H1 (cell line): ENCODE data around the gene JPT1. TPM values are rescaled to one million over a fixed set of nuclear protein-coding genes. Genes with fewer than 3 reads are reported as not detected.
A peak's percentile ranks its signal among the peaks of the same experiment; 100 is the strongest.

Experiments
- CTCF ChIA-PET: fragments of 300-600 bp; sonication (Branson Sonifier 250); formaldehyde crosslinking; loops from one replicate; lab custom pipeline; 2021; ENCODE audit not compliant: partially characterized antibody; lab: Charles Lee
- POLR2A ChIA-PET: fragments of 300-600 bp; sonication (Branson Sonifier 250); formaldehyde crosslinking; loops from one replicate; lab custom pipeline; 2021; ENCODE audit warnings: inconsistent platforms; ENCODE audit not compliant: partially characterized antibody; lab: Charles Lee
- DNase-seq, 2 experiments: peaks; one replicate each; pipeline versions ENCODE4 v3.0.0 to v3.0.0-alpha.2; 2010 to 2022; ENCODE audit warnings: low spot score in 2 of 2, low read depth in 1 of 2, mixed read lengths in 1 of 2
- FAIRE-seq: peaks from 2 replicates; lab custom pipeline; 2011; peaks lifted over from hg19 to GRCh38; lab: Jason Lieb, UNC
- H2AFZ ChIP-seq: 2 replicates; pipeline ENCODE4 v1.8.1; 2012; ENCODE audit warnings: low read length, inconsistent platforms
- H2AK5ac ChIP-seq: 2 replicates; pipeline ENCODE4 v1.6.1; 2013; ENCODE audit warnings: low read depth, low read length
- H2BK120ac ChIP-seq: replicated peaks from 2 replicates; pipeline ENCODE3; 2013; ENCODE audit warnings: low read depth, low read length, inconsistent platforms
- H2BK12ac ChIP-seq: 2 replicates; pipeline ENCODE4 v1.6.1; 2013; ENCODE audit warnings: low read depth, low read length
- H2BK15ac ChIP-seq: 2 replicates; pipeline ENCODE4 v1.6.1; 2013; ENCODE audit warnings: low read length
- H2BK20ac ChIP-seq: 2 replicates; pipeline ENCODE4 v1.6.1; 2013; ENCODE audit warnings: low read length
- H2BK5ac ChIP-seq: 2 replicates; pipeline ENCODE4 v1.6.1; 2013; ENCODE audit warnings: low read depth, low read length
- H3K14ac ChIP-seq: 2 replicates; pipeline ENCODE4 v1.6.1; 2013; ENCODE audit warnings: inconsistent platforms; ENCODE audit not compliant: insufficient read length
- H3K18ac ChIP-seq: 2 replicates; pipeline ENCODE4 v1.6.1; 2013; ENCODE audit warnings: low read length; ENCODE audit errors: extremely low read depth
- H3K23ac ChIP-seq: 2 replicates; pipeline ENCODE4 v1.6.1; 2013; ENCODE audit warnings: inconsistent platforms; ENCODE audit not compliant: insufficient read length
- H3K23me2 ChIP-seq: 2 replicates; pipeline ENCODE4 v1.6.1; 2013; ENCODE audit warnings: low read depth, low read length
- H3K27ac ChIP-seq: 2 replicates; pipeline ENCODE4 v1.6.1; 2011; ENCODE audit warnings: low read depth, low read length, inconsistent platforms
- H3K27me3 ChIP-seq, 4 experiments: replicated peaks in 1 of 4; 1 replicate in 1 of 4; 2 replicates in 3 of 4; pipeline versions ENCODE4 v1.6.1 to v1.8.1; 2011 to 2013; ENCODE audit warnings: low read length in 3 of 4, mild to moderate bottlenecking in 3 of 4, inconsistent platforms in 2 of 4, mixed read lengths in 2 of 4, moderate library complexity in 1 of 4; ENCODE audit not compliant: control insufficient read depth in 3 of 4, insufficient read depth in 3 of 4; ENCODE audit errors: extremely low read depth in 1 of 4
- H3K36me3 ChIP-seq, 4 experiments: 2 replicates each; pipeline versions ENCODE4 v1.6.1 to v1.8.1; 2011 to 2013; ENCODE audit warnings: mild to moderate bottlenecking in 4 of 4, low read length in 3 of 4, moderate library complexity in 2 of 4, control low read depth in 1 of 4, inconsistent platforms in 1 of 4; ENCODE audit not compliant: insufficient read depth in 4 of 4, control insufficient read depth in 2 of 4
- H3K4ac ChIP-seq: replicated peaks from 2 replicates; pipeline ENCODE3; 2013; ENCODE audit warnings: low read length, low read depth, mixed read lengths, inconsistent platforms; ENCODE audit not compliant: insufficient read length
- H3K4me1 ChIP-seq, 4 experiments: replicated peaks in 1 of 4; 1 replicate in 1 of 4; 2 replicates in 3 of 4; pipeline versions ENCODE4 v1.6.1 to v1.8.1; 2011 to 2013; ENCODE audit warnings: low read length in 3 of 4, inconsistent platforms in 2 of 4, mixed read lengths in 1 of 4; ENCODE audit not compliant: insufficient read depth in 4 of 4, control insufficient read depth in 3 of 4
- H3K4me2 ChIP-seq, 2 experiments: 2 replicates each; pipeline versions ENCODE4 v1.6.1 to v1.8.1; 2011 to 2013; ENCODE audit warnings: low read depth in 2 of 2, low read length in 2 of 2, control low read depth in 1 of 2, inconsistent platforms in 1 of 2, mild to moderate bottlenecking in 1 of 2; ENCODE audit not compliant: insufficient read depth in 1 of 2
- H3K4me3 ChIP-seq, 4 experiments: fragments of 200-600, 300-600 bp in 1 of 4; sonication (generic), shearing (Covaris generic), sonication (Bioruptor Twin) in 1 of 4; 2 replicates each; pipeline versions ENCODE4 v1.5.1 to v1.8.1; 2011 to 2016; ENCODE audit warnings: low read length in 4 of 4, low read depth in 3 of 4, control low read depth in 2 of 4, inconsistent platforms in 2 of 4, mild to moderate bottlenecking in 2 of 4, mixed read lengths in 1 of 4, moderate library complexity in 1 of 4; ENCODE audit not compliant: insufficient read depth in 2 of 4; ENCODE audit errors: extremely low read depth in 1 of 4
- H3K56ac ChIP-seq: replicated peaks from 2 replicates; pipeline ENCODE3; 2013; ENCODE audit warnings: low read depth, mild to moderate bottlenecking, mixed read lengths, low read length, inconsistent platforms; ENCODE audit not compliant: insufficient read length
- H3K79me1 ChIP-seq: 2 replicates; pipeline ENCODE4 v1.6.1; 2013; ENCODE audit warnings: low read depth, low read length, control low read depth
- H3K79me2 ChIP-seq, 2 experiments: 2 replicates each; pipeline versions ENCODE4 v1.6.1 to v1.8.1; 2012 to 2013; ENCODE audit warnings: low read length in 2 of 2, mild to moderate bottlenecking in 2 of 2, inconsistent platforms in 1 of 2; ENCODE audit not compliant: insufficient read depth in 2 of 2, control insufficient read depth in 1 of 2
- H3K9ac ChIP-seq, 4 experiments: replicated peaks in 1 of 4; 1 replicate in 1 of 4; 2 replicates in 3 of 4; pipeline versions ENCODE4 v1.6.1 to v1.8.1; 2011 to 2013; ENCODE audit warnings: low read depth in 3 of 4, low read length in 3 of 4, control low read depth in 2 of 4, mild to moderate bottlenecking in 2 of 4, moderate library complexity in 2 of 4, inconsistent platforms in 1 of 4; ENCODE audit errors: extremely low read depth in 1 of 4
- H3K9me3 ChIP-seq, 2 experiments: 2 replicates each; pipeline versions ENCODE4 v1.6.1 to v1.8.1; 2012 to 2013; ENCODE audit warnings: mild to moderate bottlenecking in 2 of 2, moderate library complexity in 2 of 2, control low read depth in 1 of 2, inconsistent platforms in 1 of 2, low read depth in 1 of 2, low read length in 1 of 2, mixed read lengths in 1 of 2; ENCODE audit not compliant: insufficient read depth in 2 of 2
- H4K20me1 ChIP-seq, 2 experiments: replicated peaks in 1 of 2; 2 replicates each; pipeline versions ENCODE3 to v1.8.1; 2011 to 2013; ENCODE audit warnings: inconsistent platforms in 2 of 2, low read length in 2 of 2, mild to moderate bottlenecking in 1 of 2; ENCODE audit not compliant: insufficient read depth in 2 of 2, control insufficient read depth in 1 of 2
- H4K5ac ChIP-seq: 2 replicates; pipeline ENCODE4 v1.6.1; 2013; ENCODE audit warnings: low read length, low read depth, mixed read lengths, inconsistent platforms; ENCODE audit not compliant: insufficient read length
- H4K8ac ChIP-seq: 2 replicates; pipeline ENCODE4 v1.8.0; 2013; ENCODE audit warnings: mild to moderate bottlenecking, moderate library complexity, low read length, inconsistent platforms; ENCODE audit not compliant: insufficient read depth; ENCODE audit errors: extremely low read depth
- H4K91ac ChIP-seq: replicated peaks from 2 replicates; pipeline ENCODE3; 2013; ENCODE audit warnings: low read length, mixed read lengths, inconsistent platforms; ENCODE audit not compliant: insufficient read length
- HDAC2 ChIP-seq, 2 experiments: fragments of 300-600 bp in 1 of 2; sonication (generic) in 1 of 2; IDR thresholded peaks; 2 replicates each; pipeline ENCODE4 v1.6.1; 2011 to 2012; ENCODE audit warnings: low read depth in 2 of 2, low read length in 2 of 2, mild to moderate bottlenecking in 2 of 2, moderate library complexity in 2 of 2, borderline replicate concordance in 1 of 2, inconsistent platforms in 1 of 2
- JUN ChIP-seq: IDR thresholded peaks from 2 replicates; pipeline ENCODE4 v1.6.1; 2011; ENCODE audit warnings: low read depth, mild to moderate bottlenecking, improper control_type of control experiment, low read length
- MAX ChIP-seq: IDR thresholded peaks from 2 replicates; pipeline ENCODE4 v1.6.1; 2012; ENCODE audit warnings: inconsistent platforms
- RXRA ChIP-seq: IDR thresholded peaks from 2 replicates; pipeline ENCODE4 v1.6.1; 2011; ENCODE audit warnings: low read depth, mild to moderate bottlenecking, low read length, moderate library complexity; ENCODE audit not compliant: insufficient read depth
- ZNF274 ChIP-seq: IDR thresholded peaks from 2 replicates; pipeline ENCODE4 v1.7.0; 2012; ENCODE audit warnings: low read length, borderline replicate concordance; ENCODE audit errors: extremely low read depth
- WGBS, 2 experiments: shearing (Covaris generic) in 1 of 2; methylation state at CpG; one replicate each; pipeline versions ENCODE4 v1.1.6 to v1.1.7; 2013 to 2015; ENCODE audit warnings: low lambda C conversion rate in 2 of 2, mixed read lengths in 2 of 2, inconsistent platforms in 1 of 2, low coverage in 1 of 2, missing lambda C conversion rate in 1 of 2; ENCODE audit not compliant: insufficient replicate concordance in 2 of 2, insufficient coverage in 1 of 2, insufficient read length in 1 of 2; ENCODE audit errors: extremely low coverage in 1 of 2, missing lambda C conversion rate in 1 of 2; 5-methylcytosine and 5-hydroxymethylcytosine counted together
- polyA plus RNA-seq, 7 experiments: library from polyadenylated mRNA; depleted of rRNA in 3 of 7; stranded (reverse) in 5 of 7; unstranded in 2 of 7; fragments of >200 nt in 5 of 7; fragments of 200-250 nt in 2 of 7; gene quantifications; 1 replicate in 5 of 7; 2 replicates in 1 of 7; 4 replicates in 1 of 7; pipeline versions ENCODE4 v1.2.1 to v1.2.3, GENCODE V29; 2011 to 2013; ENCODE audit warnings: missing spikeins in 2 of 7, mixed read lengths in 2 of 7
- total RNA-seq: library from RNA; stranded (reverse); fragmentation: NEBNext Ultra II Directional; extraction: Animal tissue kit (Norgen Biotek cat#: 25700); gene quantifications from 2 replicates; pipeline ENCODE4 v1.2.1, GENCODE V29; 2021

Gene JPT1
- total and polyA plus RNA-seq, 2 of the 8 experiments (the other 6 are each of a cell fraction or from before 2014, with no cell fraction given): 154 to 369 TPM

GRCh38 chr17:75151930-75152329, 2.4 kb downstream of the JPT1 start:
- Histone ChIP-seq H4K5ac (no peak overlapping the region), H3K4me2 (peak overlapping the region; percentile 72 to 99), H3K23ac (no peak overlapping the region), H4K8ac (no peak overlapping the region), H3K18ac (no peak overlapping the region), H2AK5ac (no peak overlapping the region), H3K56ac (no peak overlapping the region), H2BK20ac (no peak overlapping the region), H3K9ac (no peak overlapping the region), H3K36me3 (peaks cover 10 to 22% (median 18%) of the 10 kb centered on the region in 4 experiments), H3K4ac (no peak overlapping the region), H2BK5ac (no peak overlapping the region)
- WGBS, 2 experiments: 76% methylated on average over 6 of the region's 6 CpGs; no CpG with 5 or more reads in 1 of the 2 experiments
- ChIA-PET CTCF (interaction anchor here (1.5 to 5.1 kb wide), 3 partner anchors 20 to 38 kb away, joined by 6 to 26 read pairs (median 13); partner anchors contain the start of gene NT5C), POLR2A (interaction anchor here (0.7 to 3.1 kb wide), 9 partner anchors 10 to 110 kb away, joined by 3 to 15 read pairs (median 4); partner anchors contain the start of genes MRPS7 and SUMO2)
- TF ChIP-seq JUN (no peak), MAX (no peak), RXRA (no peak), ZNF274 (no peak), HDAC2 (IDR thresholded peaks at IDR 0.05; ENCODE audit: borderline replicate concordance in 1 of 2, low read depth in 2 of 2, low read length in 2 of 2) (no peak)
- TF ChIP-seq, all 59 proteins: peak for 0
- peaks cover 6% of the 10 kb centered on the region for H3K23me2 ChIP-seq
- DNase-seq: no peak
- peaks cover 29 to 71% of the 10 kb centered on the region in 2 experiments for H3K79me2 ChIP-seq
- no peak overlapping the region for H2BK15ac ChIP-seq
- no peak overlapping the region for H3K14ac ChIP-seq
- H3K27ac ChIP-seq: no peak overlapping the region
- H3K27me3 ChIP-seq: no peaks in the 10 kb centered on the region
- no peak overlapping the region for H2BK12ac ChIP-seq
- H4K91ac ChIP-seq: no peak overlapping the region
- H3K9me3 ChIP-seq: no peaks in the 10 kb centered on the region
- H2AFZ ChIP-seq: no peak overlapping the region
- peaks cover 3% of the 10 kb centered on the region in 2 experiments for H4K20me1 ChIP-seq
- FAIRE-seq: no peak
- no peak overlapping the region for H2BK120ac ChIP-seq
- peak overlapping the region; percentile 87 to 95 (median 94); a peak in 6 of 8 replicates for H3K4me3 ChIP-seq
- H3K4me1 ChIP-seq: peaks cover 3 to 12% (median 9%) of the 10 kb centered on the region in 4 experiments; a peak in 6 of 7 replicates
- H3K79me1 ChIP-seq: peaks cover 5% of the 10 kb centered on the region; the same call in 1 of the 2 replicates
